ENCODE results near the gene RAET1L.

GRCh38 chr6:149969635-149970034, 55.7 kb downstream of the RAET1L start:
- TF ChIP-seq JUNB (IDR thresholded peaks at IDR 0.05): no peak
- TF ChIP-seq NR2F1 (conservative IDR thresholded peaks at IDR 0.05): no peak
- TF ChIP-seq TAF1 (IDR thresholded peaks at IDR 0.05; ENCODE audit: borderline replicate concordance, low read depth, low read length): no peak
- TF ChIP-seq, protein P1, sequence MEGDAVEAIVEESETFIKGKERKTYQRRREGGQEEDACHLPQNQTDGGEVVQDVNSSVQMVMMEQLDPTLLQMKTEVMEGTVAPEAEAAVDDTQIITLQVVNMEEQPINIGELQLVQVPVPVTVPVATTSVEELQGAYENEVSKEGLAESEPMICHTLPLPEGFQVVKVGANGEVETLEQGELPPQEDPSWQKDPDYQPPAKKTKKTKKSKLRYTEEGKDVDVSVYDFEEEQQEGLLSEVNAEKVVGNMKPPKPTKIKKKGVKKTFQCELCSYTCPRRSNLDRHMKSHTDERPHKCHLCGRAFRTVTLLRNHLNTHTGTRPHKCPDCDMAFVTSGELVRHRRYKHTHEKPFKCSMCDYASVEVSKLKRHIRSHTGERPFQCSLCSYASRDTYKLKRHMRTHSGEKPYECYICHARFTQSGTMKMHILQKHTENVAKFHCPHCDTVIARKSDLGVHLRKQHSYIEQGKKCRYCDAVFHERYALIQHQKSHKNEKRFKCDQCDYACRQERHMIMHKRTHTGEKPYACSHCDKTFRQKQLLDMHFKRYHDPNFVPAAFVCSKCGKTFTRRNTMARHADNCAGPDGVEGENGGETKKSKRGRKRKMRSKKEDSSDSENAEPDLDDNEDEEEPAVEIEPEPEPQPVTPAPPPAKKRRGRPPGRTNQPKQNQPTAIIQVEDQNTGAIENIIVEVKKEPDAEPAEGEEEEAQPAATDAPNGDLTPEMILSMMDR (IDR thresholded peaks at IDR 0.05 in 2 of 3, conservative IDR thresholded peaks at IDR 0.05 in 1 of 3; ENCODE audit: control insufficient read depth in 2 of 3, extremely low read depth in 1 of 3, insufficient read depth in 1 of 3, low read depth in 3 of 3, low read length in 3 of 3): no peak
